GM19035 (cell line): ENCODE data around the gene DPP9.

Experiments
- ATAC-seq: cut with Tn5 transposase; IDR thresholded peaks from one replicate; pipeline ENCODE4 v1.9.1; 2021; ENCODE audit not compliant: unreplicated experiment

DPP9 gene

DNA sequence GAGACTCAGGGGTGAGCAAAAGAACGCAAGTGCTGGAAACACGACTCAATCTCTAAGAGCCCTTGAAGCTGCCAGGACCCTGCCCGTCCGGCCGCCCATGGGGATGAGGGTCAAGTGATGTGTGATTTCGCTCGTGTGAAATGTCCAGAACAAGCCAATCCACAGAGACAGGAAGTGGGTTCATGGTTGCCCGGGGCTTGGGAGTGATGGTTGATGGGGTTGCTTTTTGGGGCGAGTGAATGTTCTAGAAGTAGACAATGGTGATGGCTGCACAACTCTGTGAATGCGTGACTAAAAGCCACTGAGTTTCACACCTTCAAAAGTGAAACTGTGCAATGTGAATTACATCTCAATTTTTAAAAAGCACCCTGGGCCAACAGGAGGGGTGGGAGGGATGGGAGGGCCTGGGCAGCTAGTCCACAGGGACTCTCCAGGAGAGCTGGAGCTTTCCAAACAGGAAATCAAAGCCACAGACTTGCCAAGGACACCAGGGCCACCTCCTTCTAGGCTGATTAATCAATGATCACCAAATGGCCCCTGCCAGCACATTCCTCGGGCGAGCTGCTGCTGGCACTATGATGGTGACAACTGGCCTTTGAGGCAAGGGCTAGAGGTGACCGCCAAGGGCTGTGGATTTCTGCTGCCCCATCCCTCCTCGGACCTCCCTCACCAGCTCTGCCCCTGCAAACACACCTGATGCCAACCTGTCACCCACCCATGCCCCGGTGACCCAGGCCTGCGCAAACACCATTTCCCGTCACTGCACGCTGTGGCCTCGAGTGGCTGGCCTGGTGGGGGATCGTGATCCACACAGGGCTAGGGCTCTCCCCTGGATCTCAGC lies 14.0 kb downstream of the DPP9 start:
- ATAC-seq: no peak

DNA sequence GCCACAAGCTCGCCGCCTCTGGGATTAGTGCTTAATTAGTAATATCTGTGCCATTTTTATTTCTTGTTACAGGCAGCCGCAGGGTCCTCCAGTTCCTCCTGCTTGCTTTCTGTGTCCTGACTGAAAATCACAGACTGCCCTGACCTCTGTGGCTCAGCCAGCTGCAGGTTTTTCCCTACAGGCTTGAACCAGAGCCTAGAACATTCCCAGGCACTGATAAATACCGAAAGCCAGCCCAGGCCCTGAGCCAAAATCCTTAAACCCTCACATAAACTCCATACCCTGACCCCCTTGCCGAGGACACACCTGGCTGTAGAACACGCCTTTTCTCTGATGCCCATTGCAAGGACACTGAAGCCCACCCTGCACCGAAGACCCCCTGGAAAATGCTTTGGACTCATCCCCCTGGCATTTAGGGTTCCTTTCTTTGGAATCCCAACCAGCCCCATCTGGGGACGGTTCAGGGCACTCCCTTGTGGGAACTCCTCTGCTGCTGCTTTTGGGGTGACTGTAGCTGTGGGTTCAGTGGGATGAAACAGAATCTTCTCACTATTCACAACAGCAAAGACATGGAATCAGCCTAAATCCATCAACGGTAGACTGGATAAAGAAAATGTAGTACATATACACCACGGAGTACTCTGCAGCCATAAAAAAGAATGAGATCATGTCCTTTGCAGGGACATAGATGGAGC lies 15.5 kb downstream of the DPP9 start:
- ATAC-seq: no peak

DNA sequence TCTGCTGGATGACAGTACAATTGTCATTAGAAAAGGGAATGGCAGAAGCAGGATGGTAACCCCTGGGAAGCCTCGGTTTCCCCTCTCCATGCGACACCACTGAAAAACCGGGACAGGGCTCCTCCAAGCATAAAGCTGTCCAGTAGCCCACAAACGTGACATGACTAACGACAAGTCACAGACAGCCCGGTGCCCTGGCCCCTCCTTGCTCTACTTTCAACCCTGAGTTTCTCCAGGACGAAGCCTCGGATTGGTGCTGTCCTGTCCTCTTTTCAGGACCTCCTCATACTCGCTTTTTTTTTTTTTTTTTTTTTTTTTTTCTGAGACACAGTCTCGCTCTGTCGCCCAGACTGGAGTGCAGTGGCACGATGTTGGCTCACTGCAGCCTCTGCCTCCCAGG lies 16.3 kb downstream of the DPP9 start:
- ATAC-seq: no peak

DNA sequence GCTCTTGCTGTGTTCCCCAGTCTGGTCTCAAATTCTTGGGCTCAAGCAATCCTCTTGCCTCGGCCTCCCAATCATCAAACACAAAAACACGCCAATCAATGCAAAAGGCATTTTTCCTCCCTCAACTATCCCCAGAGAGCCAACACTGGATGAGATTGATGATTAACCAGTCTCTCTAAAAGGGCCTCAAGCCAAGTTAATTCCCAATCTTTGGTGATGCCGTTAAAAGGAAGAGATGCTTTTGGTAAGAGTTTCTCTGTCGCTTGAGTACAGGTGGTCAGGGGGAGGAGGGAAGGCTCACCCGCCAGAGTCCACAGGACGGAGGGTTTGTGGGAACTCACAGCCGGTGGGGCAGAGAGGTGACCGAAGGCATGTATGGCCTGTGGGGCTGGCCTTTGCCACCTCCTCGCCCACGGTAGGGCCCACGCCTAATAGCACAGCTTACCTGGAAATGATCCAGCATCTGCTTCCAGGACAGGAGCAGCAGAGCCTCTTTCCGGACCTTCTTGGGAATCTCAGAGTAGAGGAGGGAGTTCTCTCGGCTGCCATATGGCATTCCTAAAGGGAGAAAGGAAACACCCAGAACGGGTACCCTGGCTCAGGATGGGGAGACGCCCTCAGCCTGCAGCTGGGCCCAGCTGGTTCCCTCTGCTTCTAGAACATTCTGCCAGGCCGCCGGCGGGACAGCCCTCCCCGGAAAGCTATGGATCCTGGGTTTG lies 18.1 kb downstream of the DPP9 start:
- no peak for ATAC-seq

DNA sequence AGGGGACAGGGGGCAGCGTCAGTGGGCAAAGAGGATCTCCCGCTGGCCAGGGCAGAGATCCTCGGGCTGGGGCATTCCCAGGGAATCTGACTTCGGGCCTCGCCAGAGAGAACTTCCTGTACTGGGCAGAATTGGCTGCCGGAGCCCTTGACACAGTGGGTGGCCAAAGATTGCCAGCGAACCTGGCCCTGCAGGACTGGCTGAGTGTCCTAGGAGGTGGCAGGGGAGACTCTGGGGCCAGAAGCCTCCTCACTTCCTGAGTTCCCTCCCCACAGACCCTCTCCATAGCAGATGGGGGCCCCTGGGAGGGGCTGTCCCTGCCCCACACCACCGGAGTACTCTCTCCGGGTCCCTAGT lies 19.3 kb downstream of the DPP9 start:
- no peak for ATAC-seq

DNA sequence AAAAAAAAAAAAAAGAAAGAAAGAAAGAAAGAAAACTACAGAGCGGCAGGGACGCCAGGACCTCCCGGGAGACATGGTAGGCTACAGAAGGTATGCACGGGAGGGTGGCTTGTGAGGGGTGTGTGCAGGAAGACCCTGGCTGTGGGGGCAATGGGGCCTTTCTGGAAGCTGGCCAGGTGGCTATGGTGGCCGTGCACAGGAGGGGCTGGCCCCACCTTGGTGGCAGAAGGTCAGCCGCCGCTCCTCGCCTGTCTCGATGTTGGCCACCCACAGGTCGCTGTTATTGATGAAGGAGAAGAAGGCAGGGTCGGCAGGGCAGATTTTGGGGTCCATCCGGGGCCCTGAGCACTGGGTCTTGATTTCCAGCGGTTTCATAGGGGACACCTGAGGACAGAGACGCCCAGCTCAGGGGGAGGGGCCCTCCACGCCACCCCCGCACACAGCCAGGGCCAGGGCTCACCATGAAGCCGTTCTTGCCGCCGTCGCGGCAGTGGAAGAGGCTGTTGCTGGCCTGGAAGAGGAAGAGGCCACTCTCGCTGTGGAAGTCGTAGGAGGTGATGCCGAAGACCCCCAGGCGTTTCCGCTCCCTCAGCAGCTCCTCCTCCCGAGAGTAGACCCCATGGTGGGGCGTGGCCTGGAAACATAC lies 19.8 kb downstream of the DPP9 start:
- no peak for ATAC-seq

DNA sequence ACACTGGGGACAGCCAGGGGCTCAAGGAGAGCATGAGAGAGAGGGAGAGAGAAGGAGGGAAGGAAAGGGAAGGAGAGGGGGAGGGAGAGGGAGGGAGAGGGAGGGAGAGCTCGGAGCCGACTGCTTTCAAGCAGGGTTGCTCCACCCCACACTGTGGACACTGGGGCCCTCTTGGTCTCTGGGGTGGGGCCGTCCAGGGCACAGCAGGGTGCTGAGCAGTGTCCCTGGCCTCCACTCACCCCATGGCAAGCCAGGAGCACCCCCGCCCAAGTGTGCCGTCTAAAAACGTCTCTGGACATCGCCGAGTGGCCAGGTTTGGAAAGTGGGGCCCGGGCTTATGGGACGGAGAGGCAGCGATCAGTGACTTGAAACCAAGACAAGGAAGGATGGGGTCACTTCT lies 20.9 kb downstream of the DPP9 start:
- no peak for ATAC-seq

DNA sequence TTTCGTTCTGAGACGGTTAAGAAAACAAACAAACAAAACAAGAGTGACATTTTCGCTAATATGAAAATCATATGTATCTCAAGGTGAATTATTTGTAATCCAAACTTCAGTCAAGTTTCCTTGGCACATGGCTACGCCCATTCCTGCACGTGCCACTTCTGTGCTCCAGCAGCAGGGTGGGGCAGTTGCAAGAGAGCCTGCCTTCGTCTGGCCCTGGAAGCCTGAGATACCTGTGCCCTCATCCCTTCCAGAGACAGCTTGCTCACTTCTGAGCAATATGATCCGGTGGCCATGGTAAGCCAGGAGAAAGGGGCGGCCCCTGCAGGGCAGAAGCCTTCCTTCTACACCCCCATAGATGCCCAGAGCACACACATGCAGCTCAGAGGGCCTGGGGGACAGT lies 22.1 kb downstream of the DPP9 start:
- no peak for ATAC-seq

DNA sequence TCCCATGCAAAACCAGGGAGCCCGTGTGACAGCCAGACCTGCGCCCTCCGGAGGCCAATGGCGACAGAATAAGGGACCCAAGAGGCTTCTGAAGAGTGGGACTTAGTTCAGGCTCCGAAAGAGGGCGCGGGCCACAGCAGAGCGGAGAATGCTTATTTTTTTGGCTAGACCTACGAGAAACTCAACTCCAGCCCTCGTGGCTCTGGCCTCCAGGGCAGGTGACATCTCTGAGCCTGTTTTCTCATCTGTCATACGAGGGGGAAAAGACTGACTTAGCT lies 23.0 kb downstream of the DPP9 start:
- ATAC-seq: no peak

DNA sequence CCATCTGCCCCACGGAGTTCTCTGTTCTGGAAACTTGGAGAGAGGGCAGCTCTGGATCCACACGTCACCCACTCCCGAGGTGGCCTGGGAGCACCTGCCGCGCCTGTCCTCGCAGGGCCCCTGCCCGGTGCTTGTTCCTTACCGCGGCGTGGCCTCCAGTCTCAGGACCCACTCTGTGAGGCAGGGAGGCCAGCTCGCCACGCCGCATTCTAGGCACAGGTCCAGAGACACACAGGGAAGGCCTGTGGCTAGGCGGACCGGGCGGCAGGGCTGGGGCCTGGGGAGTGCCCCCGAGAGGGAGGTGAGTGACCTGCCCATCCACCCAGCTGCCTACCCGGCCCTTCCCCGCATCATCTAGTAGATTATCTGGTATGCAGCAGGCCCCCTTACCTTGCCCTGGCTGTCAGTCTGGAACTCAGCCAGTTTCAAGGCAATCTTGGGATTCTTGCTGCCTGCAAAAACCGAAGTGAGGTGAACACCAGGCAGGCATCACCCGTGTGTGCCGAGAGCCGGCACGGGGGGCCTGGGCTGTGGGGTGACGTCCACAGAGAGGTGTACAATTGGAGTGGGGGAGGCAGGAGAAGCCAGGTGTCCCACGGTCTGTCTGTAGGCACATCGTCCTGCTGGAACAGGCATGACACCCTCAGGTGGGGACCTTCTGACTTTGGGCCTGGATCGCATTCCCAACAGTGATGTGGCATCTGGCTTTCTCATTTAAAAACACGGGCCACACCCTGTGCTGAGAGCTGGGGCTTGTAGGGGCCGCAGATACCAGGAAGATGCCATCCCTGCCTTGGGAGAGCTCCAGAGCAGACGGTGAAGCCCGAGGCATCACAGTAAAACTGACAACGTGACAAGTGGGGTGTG lies 23.6 kb downstream of the DPP9 start:
- ATAC-seq: no peak

DNA sequence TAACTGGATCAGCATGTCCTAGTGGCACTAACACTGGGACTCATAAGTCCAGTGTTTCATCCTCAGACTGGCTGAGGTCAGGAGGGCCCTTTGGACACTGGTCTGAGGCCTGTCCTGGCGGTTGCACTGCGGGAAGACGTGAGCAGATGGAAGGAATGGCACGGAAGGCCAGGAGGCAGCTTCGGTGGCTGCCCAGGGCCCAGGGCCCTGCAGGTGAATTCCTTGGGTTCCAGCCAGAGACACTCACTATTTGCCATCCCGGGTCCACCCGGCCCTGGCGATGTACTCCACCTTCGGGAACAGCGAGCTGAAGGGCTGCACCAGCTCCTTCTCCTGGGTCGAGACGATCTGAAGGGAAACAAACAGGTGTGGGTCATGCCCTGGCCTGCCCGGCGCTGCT lies 26.3 kb downstream of the DPP9 start:
- no peak for ATAC-seq

DNA sequence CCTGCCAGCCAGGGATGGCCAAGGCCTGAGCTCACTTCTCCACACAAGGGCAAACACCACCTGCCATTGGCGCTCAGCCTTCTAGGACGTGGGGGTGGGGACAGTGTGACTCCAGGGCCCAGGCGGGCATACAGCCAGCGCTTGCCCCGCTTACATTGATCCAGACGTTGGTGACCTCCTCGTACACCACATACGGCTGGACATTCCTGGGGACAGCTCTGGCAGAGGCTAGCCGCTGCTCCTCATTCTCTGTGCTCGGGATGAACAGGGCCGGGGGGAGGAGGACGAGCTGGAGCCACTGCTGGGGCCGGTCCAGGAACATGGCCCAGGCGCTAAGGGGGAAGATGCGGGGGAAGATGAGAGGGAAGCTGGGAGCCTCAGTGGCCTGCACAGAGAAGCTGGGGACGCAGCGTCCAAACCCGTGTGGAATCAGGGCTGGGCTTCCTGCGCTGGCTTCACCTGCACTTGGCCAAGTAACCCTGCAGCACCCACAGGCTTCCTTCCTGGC lies 28.4 kb downstream of the DPP9 start:
- ATAC-seq: no peak

DNA sequence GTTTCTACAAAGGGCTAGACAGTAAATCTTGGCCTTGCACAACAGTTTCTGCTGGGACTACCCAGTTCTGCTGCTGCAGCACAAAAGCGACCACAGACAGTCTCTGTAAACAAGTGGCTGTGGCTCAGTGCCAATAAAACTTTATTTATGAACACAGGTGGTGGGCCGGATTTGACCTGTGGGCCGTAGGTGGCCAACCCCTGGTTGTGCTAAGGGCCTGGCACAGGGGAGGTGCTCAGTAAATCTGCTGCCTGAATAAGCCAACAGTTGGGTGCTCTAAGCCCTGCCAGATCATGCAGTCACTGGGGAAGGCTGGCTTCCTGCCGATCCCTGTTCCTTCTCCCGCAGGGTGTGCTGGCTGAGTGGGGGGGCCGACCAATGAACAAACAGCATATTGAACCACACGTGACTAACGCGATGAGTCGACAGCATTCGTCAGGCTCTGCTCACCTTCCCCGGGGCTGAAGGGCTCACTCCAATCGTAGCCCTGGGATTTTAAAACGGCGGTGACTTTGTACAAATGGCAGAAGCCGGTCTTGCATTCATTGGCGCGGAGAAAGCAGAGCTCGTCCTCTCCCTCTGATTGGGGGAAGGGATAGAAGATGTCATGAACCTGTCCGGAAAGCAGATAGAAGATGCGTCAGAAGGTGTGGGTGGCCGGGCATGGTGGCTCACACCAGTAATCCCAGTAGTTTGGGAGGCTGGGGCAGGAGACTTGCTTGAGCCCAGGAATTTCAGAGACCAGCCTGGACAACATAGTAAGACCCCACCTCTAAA lies 29.2 kb downstream of the DPP9 start:
- no peak for ATAC-seq

DNA sequence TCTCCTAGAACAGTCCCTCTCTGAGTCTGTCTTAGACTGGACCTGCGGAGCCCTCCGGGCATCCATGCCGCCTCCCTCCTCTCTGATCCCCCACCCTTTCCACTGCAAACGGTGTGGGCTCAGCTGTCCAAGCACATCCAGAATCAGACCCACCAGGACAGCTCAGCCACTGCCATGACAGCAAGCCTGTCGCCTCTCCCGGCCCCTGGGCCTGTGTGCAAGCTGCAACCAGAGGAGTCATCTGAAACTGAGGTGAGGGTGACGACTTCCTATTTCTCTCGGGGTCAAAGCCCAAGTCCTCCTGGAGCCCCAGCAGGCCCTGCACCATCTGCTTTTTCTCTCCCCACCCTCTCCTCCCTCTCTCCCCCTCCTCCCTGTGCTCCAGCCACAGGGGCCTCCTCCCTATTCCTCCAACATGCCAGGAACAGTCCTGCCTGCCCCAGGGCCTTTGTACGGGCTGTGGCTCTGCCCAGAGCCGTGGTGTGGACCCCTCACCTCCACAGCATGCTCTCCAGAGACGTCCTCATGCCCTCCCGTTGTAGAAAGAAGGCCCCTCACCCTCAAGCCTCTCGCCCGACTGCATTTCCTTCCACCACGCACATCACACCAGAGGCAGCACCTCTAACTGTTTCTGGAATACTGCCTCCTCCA lies 30.0 kb downstream of the DPP9 start:
- ATAC-seq: no peak

DNA sequence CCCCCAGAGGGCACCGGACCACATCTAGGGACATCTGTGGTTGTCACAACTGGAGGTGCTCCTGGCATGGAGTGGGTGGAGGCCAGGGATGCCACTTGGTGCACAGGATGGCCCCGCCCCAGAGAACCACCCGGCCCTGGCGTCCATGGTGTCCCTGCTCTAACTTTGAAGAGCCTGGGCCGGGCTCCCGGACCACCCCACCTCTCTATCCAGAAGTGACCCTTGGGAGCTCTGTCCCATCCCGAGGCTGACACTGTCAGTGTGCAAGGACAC lies 30.6 kb downstream of the DPP9 start:
- ATAC-seq: no peak

DNA sequence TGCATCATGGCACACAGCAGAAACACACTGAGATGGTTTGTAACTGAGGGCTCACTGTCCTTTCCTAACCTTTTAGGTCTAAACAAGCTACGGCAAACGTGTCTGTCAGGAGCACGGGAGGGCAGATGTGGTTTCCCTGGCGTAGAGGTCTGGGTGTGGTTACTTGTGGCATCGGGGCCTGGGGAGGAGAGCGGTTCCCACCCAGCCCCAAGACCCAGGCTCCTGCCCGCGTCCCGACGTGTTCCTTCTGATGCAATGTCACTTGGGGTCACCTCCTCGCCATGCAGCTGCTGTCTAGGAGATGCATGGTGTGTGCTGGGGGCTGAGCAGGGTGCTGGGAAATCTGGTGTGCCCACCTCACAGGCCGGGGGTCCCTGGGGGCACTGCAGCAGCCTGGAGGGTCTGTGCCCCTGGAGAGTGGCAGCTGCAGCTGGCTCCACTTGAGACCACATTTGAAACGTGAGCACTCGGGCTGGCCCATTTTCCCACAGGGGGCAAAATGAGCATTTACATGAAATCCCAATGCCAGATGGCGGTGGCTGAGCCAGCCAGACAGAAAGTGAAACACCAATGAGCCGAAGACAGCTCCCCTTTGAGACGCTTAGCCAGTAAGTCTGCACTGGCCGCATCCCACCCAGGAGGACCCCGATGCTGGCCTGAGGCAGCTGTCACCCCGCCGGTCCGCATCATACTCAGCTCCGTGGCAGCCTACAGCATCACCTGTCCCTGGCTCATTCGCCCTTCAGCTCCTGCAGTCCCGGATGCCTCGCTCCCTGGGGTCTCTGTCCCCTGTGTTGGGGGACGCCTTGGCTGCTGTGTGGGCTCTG lies 31.2 kb downstream of the DPP9 start:
- ATAC-seq: no peak

DNA sequence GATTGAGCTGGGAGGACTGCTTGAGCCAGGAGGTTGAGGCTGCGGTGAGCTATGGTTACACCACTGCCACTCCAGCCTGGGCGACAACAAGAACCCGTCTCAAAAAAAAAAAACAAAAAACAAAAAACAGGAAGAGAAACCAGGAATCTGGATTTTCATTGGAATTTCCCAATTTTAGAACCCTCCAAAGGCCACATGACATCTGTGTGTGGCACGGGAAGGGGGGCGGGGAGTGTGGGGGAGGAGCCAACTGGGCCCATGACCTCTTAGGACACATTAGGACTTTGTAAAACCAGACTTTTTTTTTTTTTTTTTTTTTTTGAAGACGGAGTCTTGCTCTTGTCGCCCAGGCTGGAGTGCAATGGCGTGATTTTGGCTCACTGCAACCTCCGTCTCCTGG lies 32.3 kb downstream of the DPP9 start:
- no peak for ATAC-seq

DNA sequence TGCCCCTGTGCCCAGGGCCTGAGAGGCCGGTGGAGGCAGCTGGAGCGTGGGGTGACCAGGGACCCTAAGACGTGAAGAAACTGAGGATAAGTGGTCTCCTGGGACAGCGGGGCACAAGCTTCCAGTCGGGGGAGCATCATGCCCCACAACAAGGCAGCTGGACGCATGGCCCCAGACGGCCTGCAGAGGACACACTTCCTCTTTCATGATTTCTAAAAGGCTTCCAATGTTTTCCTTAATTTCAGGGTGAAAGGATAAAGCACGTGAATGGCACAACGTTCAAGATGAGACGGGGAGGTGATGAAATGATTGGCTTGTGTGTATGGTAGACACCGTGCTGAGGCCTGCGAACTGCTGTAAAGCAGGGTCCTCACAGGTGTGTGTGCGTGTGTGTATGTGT lies 33.3 kb downstream of the DPP9 start:
- no peak for ATAC-seq

DNA sequence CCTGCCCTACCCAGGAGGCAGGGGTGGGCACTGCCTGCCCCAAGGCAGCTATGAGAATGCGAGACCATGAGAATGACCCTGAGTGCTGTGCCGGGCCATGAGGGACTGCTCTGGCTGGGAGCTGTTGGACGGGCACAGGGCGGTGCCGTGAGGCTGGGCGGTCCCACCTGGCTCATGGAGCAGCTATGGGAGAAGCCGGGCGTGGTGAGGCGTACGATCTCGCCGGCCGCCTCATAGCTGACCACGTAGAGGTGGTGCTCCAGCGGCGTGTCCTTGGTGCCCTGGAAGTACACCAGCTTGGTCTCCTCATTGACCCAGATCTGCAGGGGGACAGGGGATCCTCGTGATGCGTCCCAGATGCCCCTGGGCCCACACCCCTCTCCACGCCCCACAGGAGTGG lies 34.2 kb downstream of the DPP9 start:
- ATAC-seq: no peak
